Effector memory CD8-positive, alpha-beta T cell (primary cell): ENCODE data around the gene HACD2.
A peak's percentile ranks its signal among the peaks of the same experiment; 100 is the strongest.

Experiments used
- ATAC-seq: fragments of 150-1000 bp; cut with Tn5 transposase; replicated peaks from 2 replicates; pipeline ENCODE4 v1.10.0; 2021; ENCODE audit warnings: mild to moderate bottlenecking, moderate library complexity
- DNase-seq, 3 experiments: peaks; one replicate each; pipeline ENCODE4 v3.0.0; 2021
- H3K27ac Mint-ChIP-seq, 2 donors: one replicate each; pipeline ENCODE4 v1.8.0; 2022; ENCODE audit warnings: mild to moderate bottlenecking in 2 of 2, mixed read lengths in 2 of 2, moderate library complexity in 2 of 2
- H3K27me3 Mint-ChIP-seq, 2 donors: one replicate each; pipeline ENCODE4 v1.8.0; 2022; ENCODE audit warnings: mixed read lengths in 2 of 2
- H3K36me3 Mint-ChIP-seq: one replicate; pipeline ENCODE4 v1.8.0; 2022; ENCODE audit warnings: mild to moderate bottlenecking, moderate library complexity, mixed read lengths; ENCODE audit not compliant: insufficient read depth
- H3K4me1 Mint-ChIP-seq, 2 donors: one replicate each; pipeline ENCODE4 v1.8.0; 2022; ENCODE audit warnings: low read depth in 2 of 2, mixed read lengths in 2 of 2
- H3K4me3 Mint-ChIP-seq, 2 donors: one replicate each; pipeline ENCODE4 v1.8.0; 2022; ENCODE audit warnings: mild to moderate bottlenecking in 2 of 2, mixed read lengths in 2 of 2, moderate library complexity in 2 of 2
- H3K9me3 Mint-ChIP-seq, 2 donors: one replicate each; pipeline ENCODE4 v1.8.0; 2022; ENCODE audit warnings: mixed read lengths in 2 of 2

HACD2 gene

DNA sequence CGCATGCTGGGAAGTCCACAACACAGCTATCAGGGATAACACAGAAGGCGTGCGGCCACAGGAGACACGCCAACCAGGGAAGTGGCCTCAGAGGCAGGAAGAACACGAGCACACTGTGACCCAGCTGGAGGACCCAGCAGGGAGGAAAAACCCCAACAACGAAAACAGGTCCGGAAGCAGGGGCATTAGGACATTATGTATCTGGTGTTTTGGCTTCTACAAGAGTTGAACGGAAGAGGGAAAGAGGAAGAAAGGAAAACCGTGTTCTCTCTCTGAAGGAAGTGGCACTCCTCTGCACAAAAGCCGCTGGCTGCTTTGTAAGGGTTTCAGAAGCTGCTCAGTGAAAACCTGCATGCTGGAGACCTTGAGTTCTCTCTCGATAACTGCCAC is 61.8 kb downstream of the HACD2 start:
- Mint-ChIP-seq H3K36me3 (peaks cover 8% of the 10 kb centered on the region), H3K4me1 (peaks cover 44 to 62% of the 10 kb centered on the region in 2 donors), H3K27ac (peak overlapping the region; percentile 4 to 83), H3K9me3 (no peaks in the 10 kb centered on the region), H3K4me3 (peak overlapping the region in 1 of 2 donors; percentile 7), H3K27me3 (no peaks in the 10 kb centered on the region)
- ATAC-seq: peak; percentile 8
- no peak for DNase-seq

DNA sequence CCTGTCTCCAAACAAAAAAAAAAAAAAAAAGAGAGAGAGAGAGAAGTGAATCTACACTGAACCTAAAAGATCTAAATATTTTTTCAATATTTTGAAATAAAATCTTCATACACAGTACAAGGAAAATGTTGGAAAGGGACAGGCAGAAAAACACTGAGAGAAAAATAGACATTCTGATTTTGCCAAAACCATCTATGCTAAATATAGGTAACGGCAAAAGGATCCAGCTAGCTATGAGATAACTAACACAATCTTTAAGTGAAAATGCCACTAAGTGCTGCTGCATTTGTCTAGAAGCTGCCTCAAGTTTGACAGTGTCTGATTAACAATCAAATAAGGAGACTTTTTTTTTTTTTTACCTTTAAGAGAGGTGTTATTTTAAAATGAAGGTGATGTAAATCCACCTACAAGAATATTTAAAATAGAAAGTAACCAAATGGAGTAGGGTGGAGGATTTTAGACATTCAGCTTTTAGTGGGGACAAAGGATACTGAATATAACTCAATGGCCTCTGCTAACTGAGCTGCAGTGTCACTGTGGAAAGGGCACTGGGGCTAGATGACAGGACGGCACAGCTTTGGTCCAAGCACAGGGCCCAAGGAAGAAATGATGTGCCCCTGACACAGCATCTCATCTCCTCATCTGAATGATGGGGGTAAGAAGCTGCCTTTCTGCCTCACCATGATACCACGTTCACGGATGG is 62.4 kb downstream of the HACD2 start:
- ATAC-seq (no peak), DNase-seq (no peak)
- peaks cover 8% of the 10 kb centered on the region for H3K36me3 Mint-ChIP-seq
- H3K4me3 Mint-ChIP-seq: peak overlapping the region in 1 of 2 donors; percentile 7
- peak overlapping the region; percentile 4 to 83 for H3K27ac Mint-ChIP-seq
- H3K9me3 Mint-ChIP-seq: no peaks in the 10 kb centered on the region
- H3K27me3 Mint-ChIP-seq: no peaks in the 10 kb centered on the region
- peaks cover 42 to 57% of the 10 kb centered on the region in 2 donors for H3K4me1 Mint-ChIP-seq

DNA sequence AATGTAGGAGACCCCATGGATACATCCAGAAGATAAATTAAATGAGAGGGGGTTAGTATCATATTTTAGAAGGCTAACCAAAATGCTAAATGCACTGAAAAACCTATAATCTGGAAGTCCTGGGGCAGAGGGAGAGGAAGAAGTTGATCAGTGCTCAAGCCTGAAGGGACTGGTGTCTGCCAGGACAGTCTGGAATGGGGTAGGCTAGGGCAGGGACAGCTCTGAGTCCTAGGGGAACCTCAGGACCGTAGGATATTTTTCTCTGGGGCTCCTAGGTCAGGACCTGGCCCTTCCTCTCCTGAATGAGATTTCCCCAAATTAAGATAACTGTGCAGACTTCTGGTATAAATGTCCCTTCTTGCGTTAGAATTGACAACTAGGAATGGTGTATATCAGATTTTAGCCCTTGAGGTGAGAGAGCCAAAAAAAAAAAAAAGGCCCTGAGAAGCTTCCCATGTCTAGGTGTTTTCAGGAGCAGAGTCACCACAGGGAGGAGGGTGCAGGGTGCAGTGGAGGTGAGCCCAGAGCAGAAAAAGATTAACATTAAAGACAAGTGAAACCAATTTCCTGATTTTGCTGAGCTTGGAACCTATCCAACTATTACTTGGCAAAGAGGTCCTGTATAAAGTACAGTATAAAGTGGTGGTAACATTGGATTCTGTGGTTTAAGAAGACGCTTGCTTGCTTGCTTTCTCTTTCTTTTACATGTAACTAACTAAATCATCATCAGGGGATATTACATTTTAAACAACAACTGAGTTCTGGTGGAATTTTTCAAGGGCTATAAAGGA is 63.5 kb downstream of the HACD2 start:
- no peaks in the 10 kb centered on the region for H3K27me3 Mint-ChIP-seq
- peak overlapping the region; percentile 8 to 52 for H3K27ac Mint-ChIP-seq
- H3K9me3 Mint-ChIP-seq: no peaks in the 10 kb centered on the region
- no peak for DNase-seq
- peaks cover 40 to 46% of the 10 kb centered on the region in 2 donors for H3K4me1 Mint-ChIP-seq
- ATAC-seq: peak; percentile 33
- H3K36me3 Mint-ChIP-seq: peaks cover 10% of the 10 kb centered on the region
- H3K4me3 Mint-ChIP-seq: peak overlapping the region in 1 of 2 donors; percentile 41

DNA sequence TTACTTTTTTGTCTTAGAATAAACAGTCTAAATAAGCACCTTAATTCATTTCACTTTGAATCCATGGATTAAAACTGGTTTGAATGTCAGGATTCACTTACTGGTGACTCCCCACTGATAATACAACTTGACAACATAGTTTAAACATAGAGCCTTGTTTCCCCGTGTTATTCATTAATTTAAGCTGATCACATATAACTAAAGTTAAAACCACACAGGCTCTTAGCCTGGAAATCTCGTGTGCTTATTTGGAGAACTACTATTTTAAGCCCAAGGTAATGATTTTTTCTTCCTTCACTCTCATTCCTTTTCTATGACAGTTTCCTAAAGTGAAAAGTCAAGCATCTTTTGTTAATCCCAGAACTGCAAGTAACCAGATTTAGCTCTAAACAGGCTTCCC is 64.2 kb downstream of the HACD2 start:
- peak overlapping the region in 1 of 2 donors; percentile 41 for H3K4me3 Mint-ChIP-seq
- H3K27ac Mint-ChIP-seq: peak overlapping the region; percentile 8 to 52
- DNase-seq: no peak
- H3K4me1 Mint-ChIP-seq: peaks cover 34 to 42% of the 10 kb centered on the region in 2 donors
- H3K36me3 Mint-ChIP-seq: peaks cover 9% of the 10 kb centered on the region
- H3K27me3 Mint-ChIP-seq: no peaks in the 10 kb centered on the region
- H3K9me3 Mint-ChIP-seq: no peaks in the 10 kb centered on the region
- no peak for ATAC-seq

- Mint-ChIP-seq H3K9me3 (no peaks in the 10 kb centered on the region), H3K27me3 (no peaks in the 10 kb centered on the region), H3K36me3 (peaks cover 10% of the 10 kb centered on the region), H3K27ac (no peak overlapping the region), H3K4me3 (peak overlapping the region; percentile 33 to 44), H3K4me1 (peaks cover 30 to 34% of the 10 kb centered on the region in 2 donors)
- no peak for ATAC-seq
- DNase-seq: no peak
Observed at GRCh38 chr3:123518892-123519485, 65.9 kb downstream of the HACD2 start.

DNA sequence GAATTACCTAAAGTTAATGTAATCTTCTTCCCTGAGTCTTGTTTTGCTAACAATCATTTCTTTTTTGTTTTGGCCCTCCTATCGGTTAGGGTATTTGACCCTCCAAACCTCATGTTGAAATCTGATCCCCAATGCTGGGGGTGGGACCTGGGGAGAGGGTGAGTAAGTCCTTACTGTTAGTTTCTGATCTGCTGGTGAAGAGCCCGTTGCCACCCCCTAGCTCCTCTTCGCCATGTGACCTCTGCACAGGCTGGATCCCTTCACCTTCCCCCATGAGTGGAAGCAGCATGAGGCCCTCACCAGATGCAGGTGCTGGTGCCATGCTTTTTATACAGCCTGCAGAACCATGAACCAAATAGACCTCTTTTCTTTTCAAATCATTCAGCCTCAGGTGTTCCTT is 73.1 kb downstream of the HACD2 start:
- peak overlapping the region in 1 of 2 donors; percentile 59 for H3K27ac Mint-ChIP-seq
- no peak overlapping the region for H3K4me3 Mint-ChIP-seq
- H3K9me3 Mint-ChIP-seq: no peaks in the 10 kb centered on the region
- no peak for DNase-seq
- no peak for ATAC-seq
- no peaks in the 10 kb centered on the region for H3K27me3 Mint-ChIP-seq
- peaks cover 21% of the 10 kb centered on the region for H3K36me3 Mint-ChIP-seq
- H3K4me1 Mint-ChIP-seq: no peaks in the 10 kb centered on the region

DNA sequence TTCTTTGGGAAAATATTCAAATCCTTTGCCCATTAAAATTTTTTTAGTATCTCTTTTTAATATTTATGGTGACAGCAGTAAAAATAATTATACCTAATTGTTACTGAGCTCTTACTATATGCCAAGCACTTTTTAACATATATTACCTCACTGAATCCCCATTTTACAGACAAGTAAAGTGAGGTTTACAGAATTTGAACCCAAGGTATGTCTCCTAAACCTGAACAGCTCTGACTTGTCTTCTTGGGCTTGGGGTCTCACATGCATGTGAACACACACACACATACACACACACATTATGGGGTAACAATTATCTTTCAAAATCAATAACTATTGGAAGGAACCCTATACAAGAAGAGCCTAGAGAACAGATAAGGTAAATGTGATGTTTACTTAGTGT is 73.8 kb downstream of the HACD2 start:
- Mint-ChIP-seq H3K4me3 (no peak overlapping the region), H3K4me1 (no peaks in the 10 kb centered on the region), H3K36me3 (peaks cover 17% of the 10 kb centered on the region), H3K27ac (no peak overlapping the region), H3K27me3 (no peaks in the 10 kb centered on the region), H3K9me3 (no peaks in the 10 kb centered on the region)
- no peak for ATAC-seq
- no peak for DNase-seq

DNA sequence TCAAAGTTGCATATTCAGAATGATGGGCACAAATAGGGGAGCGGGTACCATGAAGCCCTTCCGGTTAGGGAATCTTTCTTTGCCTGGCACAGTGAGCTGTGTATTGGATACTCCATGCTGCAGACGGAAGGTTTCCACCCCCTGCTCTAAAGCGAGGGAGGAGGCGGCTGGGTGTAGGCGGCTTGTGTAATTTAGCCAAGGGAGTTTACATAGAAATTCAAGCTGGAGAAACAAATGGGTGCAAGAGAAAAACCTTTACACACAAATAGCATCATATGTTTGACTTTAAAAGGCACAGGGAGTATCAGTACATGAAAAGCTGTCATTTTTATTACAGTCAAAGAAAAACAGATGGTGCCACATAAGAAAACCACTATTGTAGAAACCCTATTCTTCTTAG is 76.7 kb downstream of the HACD2 start:
- Mint-ChIP-seq H3K27ac (no peak overlapping the region), H3K4me3 (no peak overlapping the region), H3K27me3 (no peaks in the 10 kb centered on the region), H3K9me3 (no peaks in the 10 kb centered on the region), H3K36me3 (peaks cover 10% of the 10 kb centered on the region), H3K4me1 (peaks cover 0 to 4% of the 10 kb centered on the region in 2 donors)
- DNase-seq (no peak), ATAC-seq (no peak)

- H3K9me3 Mint-ChIP-seq: no peaks in the 10 kb centered on the region
- no peaks in the 10 kb centered on the region for H3K27me3 Mint-ChIP-seq
- peak overlapping the region in 1 of 2 donors; percentile 23 for H3K27ac Mint-ChIP-seq
- DNase-seq (no peak), ATAC-seq (no peak)
- H3K4me1 Mint-ChIP-seq: peaks cover 0 to 4% of the 10 kb centered on the region in 2 donors
- peaks cover 11% of the 10 kb centered on the region for H3K36me3 Mint-ChIP-seq
- no peak overlapping the region for H3K4me3 Mint-ChIP-seq
Observed at GRCh38 chr3:123505820-123506219, 79.0 kb downstream of the HACD2 start.

- Mint-ChIP-seq H3K4me3 (no peak overlapping the region), H3K4me1 (peaks cover 0 to 4% of the 10 kb centered on the region in 2 donors)
- no peak for ATAC-seq
Observed at GRCh38 chr3:123503203-123503602, 81.7 kb downstream of the HACD2 start.

GRCh38 chr3:123499322-123499721 is 85.5 kb downstream of the HACD2 start:
- Mint-ChIP-seq H3K9me3 (no peaks in the 10 kb centered on the region), H3K27ac (no peak overlapping the region)

More at GRCh38 chr3:123503203-123503602, 81.7 kb downstream of the HACD2 start:
- no peaks in the 10 kb centered on the region for H3K27me3 Mint-ChIP-seq
- H3K27ac Mint-ChIP-seq: no peak overlapping the region
- H3K9me3 Mint-ChIP-seq: no peaks in the 10 kb centered on the region
- no peak for DNase-seq
- peaks cover 11% of the 10 kb centered on the region for H3K36me3 Mint-ChIP-seq

DNA sequence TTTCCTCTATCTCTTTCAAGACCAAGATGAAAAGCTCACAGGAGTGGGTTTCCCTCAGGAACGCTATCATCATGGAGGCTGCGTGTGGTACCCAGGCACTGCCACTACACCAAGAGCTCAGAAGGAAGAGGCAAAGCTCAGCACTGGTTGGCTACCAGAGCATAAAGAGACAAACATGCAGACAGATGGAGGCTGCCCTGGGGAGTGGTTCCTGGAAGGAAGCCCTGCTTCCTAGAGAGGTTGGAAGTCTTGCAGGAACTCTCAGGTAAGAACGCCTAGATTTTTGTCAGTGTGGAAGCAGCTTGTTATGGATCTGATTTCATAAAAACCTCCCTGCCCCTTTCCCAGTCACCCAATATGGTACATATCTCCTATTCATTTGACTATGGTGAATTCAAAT is 86.1 kb downstream of the HACD2 start:
- peaks cover 0 to 3% of the 10 kb centered on the region in 2 donors for H3K4me1 Mint-ChIP-seq
- ATAC-seq (no peak), DNase-seq (no peak)
- no peaks in the 10 kb centered on the region for H3K27me3 Mint-ChIP-seq
- no peaks in the 10 kb centered on the region for H3K9me3 Mint-ChIP-seq
- H3K4me3 Mint-ChIP-seq: no peak overlapping the region
- no peak overlapping the region for H3K27ac Mint-ChIP-seq
- peaks cover 4% of the 10 kb centered on the region for H3K36me3 Mint-ChIP-seq

More at GRCh38 chr3:123499322-123499721, 85.5 kb downstream of the HACD2 start:
- no peaks in the 10 kb centered on the region for H3K27me3 Mint-ChIP-seq
- H3K4me1 Mint-ChIP-seq: peaks cover 0 to 1% of the 10 kb centered on the region in 2 donors
- H3K4me3 Mint-ChIP-seq: no peak overlapping the region
- ATAC-seq (no peak), DNase-seq (no peak)
- H3K36me3 Mint-ChIP-seq: peaks cover 4% of the 10 kb centered on the region

DNA sequence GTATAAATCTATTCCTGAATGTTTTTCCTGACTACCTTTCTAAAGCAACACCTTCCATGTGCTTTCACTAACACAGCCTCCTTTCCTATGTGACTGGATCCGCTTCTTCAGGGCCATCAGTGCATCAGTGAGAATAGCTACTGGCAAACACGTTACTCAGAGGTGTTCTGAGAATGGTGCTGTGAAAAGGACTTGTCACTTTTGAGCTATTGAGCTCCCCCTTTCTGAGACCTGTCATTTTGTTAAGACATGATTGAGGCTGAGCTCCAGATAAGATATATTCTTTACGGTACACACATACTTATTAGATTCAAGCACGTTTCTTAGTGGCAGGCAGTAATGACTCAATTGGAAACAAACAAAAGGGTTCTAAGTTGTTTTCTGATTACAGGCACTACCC is 90.9 kb downstream of the HACD2 start:
- Mint-ChIP-seq H3K36me3 (peaks cover 6% of the 10 kb centered on the region), H3K4me1 (peaks cover 9 to 19% of the 10 kb centered on the region in 2 donors), H3K27me3 (no peaks in the 10 kb centered on the region), H3K27ac (peak overlapping the region; percentile 15 to 38), H3K4me3 (no peak overlapping the region), H3K9me3 (no peaks in the 10 kb centered on the region)
- no peak for ATAC-seq
- no peak for DNase-seq
